Loucy (cell line): ENCODE data around the gene POU3F1.

Experiments used
- H2AFZ ChIP-seq: fragments of 200-600 bp; sonication (generic); 2 replicates; pipeline ENCODE4 v1.6.0; 2016; ENCODE audit warnings: antibody characterized with exemption, mild to moderate bottlenecking, low read length, moderate library complexity
- H3F3A ChIP-seq: fragments of 200-600 bp; 2 replicates; pipeline ENCODE4 v1.6.0; 2016; ENCODE audit warnings: antibody characterized with exemption, low read depth, mild to moderate bottlenecking
- H3K27me3 ChIP-seq: fragments of 200-600 bp; sonication (generic); 2 replicates; pipeline ENCODE4 v1.6.1; 2014; ENCODE audit warnings: low read length, mild to moderate bottlenecking; ENCODE audit not compliant: insufficient read depth, poor library complexity, severe bottlenecking
- H3K36me3 ChIP-seq: fragments of 200-600 bp; sonication (generic); 2 replicates; pipeline ENCODE4 v1.6.1; 2016; ENCODE audit warnings: low read length; ENCODE audit not compliant: insufficient read depth
- H3K4me1 ChIP-seq: fragments of 200-600 bp; sonication (generic); 2 replicates; pipeline ENCODE4 v1.5.1; 2014; ENCODE audit warnings: low read length, mild to moderate bottlenecking; ENCODE audit not compliant: insufficient read depth, poor library complexity, severe bottlenecking
- H3K4me2 ChIP-seq: fragments of 200-600 bp; sonication (generic); 2 replicates; pipeline ENCODE4 v1.6.0; 2014; ENCODE audit warnings: antibody characterized with exemption, low read length, low read depth, mild to moderate bottlenecking; ENCODE audit not compliant: poor library complexity, severe bottlenecking
- H3K4me3 ChIP-seq: fragments of 200-600 bp; sonication (generic); 2 replicates; pipeline ENCODE4 v1.5.1; 2014; ENCODE audit warnings: low read length, mild to moderate bottlenecking, mixed read lengths; ENCODE audit not compliant: poor library complexity, severe bottlenecking
- H3K79me2 ChIP-seq: fragments of 200-600 bp; sonication (generic); 2 replicates; pipeline ENCODE4 v1.6.1; 2014; ENCODE audit warnings: low read length; ENCODE audit not compliant: insufficient read depth
- H3K9ac ChIP-seq: fragments of 200-600 bp; sonication (generic); 2 replicates; pipeline ENCODE4 v1.6.0; 2014; ENCODE audit warnings: mild to moderate bottlenecking, low read depth, low read length, moderate library complexity; ENCODE audit not compliant: poor library complexity, severe bottlenecking
- H3K9me2 ChIP-seq: fragments of 200-600 bp; sonication (generic); replicated peaks from 2 replicates; pipeline ENCODE4 v1.6.1; 2016; ENCODE audit warnings: low read depth, low read length, mixed read lengths
- H3K9me3 ChIP-seq: fragments of 200-600 bp; sonication (generic); 2 replicates; pipeline ENCODE4 v1.6.1; 2014; ENCODE audit warnings: mild to moderate bottlenecking, antibody characterized with exemption, low read length, low read depth; ENCODE audit not compliant: insufficient read depth
- H4K20me1 ChIP-seq: fragments of 200-600 bp; sonication (generic); 2 replicates; pipeline ENCODE4 v1.6.0; 2014; ENCODE audit warnings: antibody characterized with exemption, low read length, mild to moderate bottlenecking; ENCODE audit not compliant: insufficient read depth, poor library complexity, severe bottlenecking
- CTCF ChIP-seq: fragments of 200-600 bp; sonication (generic); conservative IDR thresholded peaks from 2 replicates; pipeline ENCODE4 v1.5.1; 2014; ENCODE audit warnings: mild to moderate bottlenecking, antibody characterized with exemption, low read length
- EZH2phosphoT487 ChIP-seq: fragments of 200-600 bp; IDR thresholded peaks from 2 replicates; pipeline ENCODE4 v1.6.1; 2018; ENCODE audit warnings: antibody characterized with exemption, mild to moderate bottlenecking, moderate library complexity, borderline replicate concordance

Gene POU3F1

GRCh38 chr1:38061290-38061689 lies 14.7 kb upstream of the POU3F1 start:
- Histone ChIP-seq H3K27me3 (no peaks in the 10 kb centered on the region), H3K4me2 (no peak overlapping the region), H3K79me2 (no peaks in the 10 kb centered on the region), H3K36me3 (no peaks in the 10 kb centered on the region), H3K4me1 (no peaks in the 10 kb centered on the region), H3K9ac (no peak overlapping the region), H3F3A (no peaks in the 10 kb centered on the region), H4K20me1 (no peaks in the 10 kb centered on the region), H3K9me3 (no peaks in the 10 kb centered on the region), H3K9me2 (no peaks in the 10 kb centered on the region), H2AFZ (no peak overlapping the region), H3K4me3 (no peak overlapping the region)
- TF ChIP-seq EZH2phosphoT487 (no peak), CTCF (no peak)

- H3K4me3 ChIP-seq = no peak overlapping the region
- no peaks in the 10 kb centered on the region for H3K27me3 ChIP-seq
- H3K4me2 ChIP-seq = no peak overlapping the region
- no peaks in the 10 kb centered on the region for H3K36me3 ChIP-seq
- no peak overlapping the region for H2AFZ ChIP-seq
- H3K79me2 ChIP-seq = no peaks in the 10 kb centered on the region
- TF ChIP-seq CTCF (no peak), EZH2phosphoT487 (no peak)
- H3K4me1 ChIP-seq = no peaks in the 10 kb centered on the region
- no peak overlapping the region for H3K9ac ChIP-seq
- no peaks in the 10 kb centered on the region for H3F3A ChIP-seq
- H3K9me2 ChIP-seq = no peaks in the 10 kb centered on the region
- H4K20me1 ChIP-seq = no peaks in the 10 kb centered on the region
- no peaks in the 10 kb centered on the region for H3K9me3 ChIP-seq
Observed at GRCh38 chr1:38060498-38060897, 13.9 kb upstream of the POU3F1 start.

GRCh38 chr1:38059635-38060250 lies 13.2 kb upstream of the POU3F1 start:
- Histone ChIP-seq H3K9me2 (no peaks in the 10 kb centered on the region), H3K4me1 (no peaks in the 10 kb centered on the region), H4K20me1 (no peaks in the 10 kb centered on the region), H3K4me2 (no peak overlapping the region), H3F3A (no peaks in the 10 kb centered on the region), H3K9ac (no peak overlapping the region), H2AFZ (no peak overlapping the region), H3K9me3 (no peaks in the 10 kb centered on the region), H3K36me3 (no peaks in the 10 kb centered on the region), H3K27me3 (no peaks in the 10 kb centered on the region), H3K4me3 (no peak overlapping the region), H3K79me2 (no peaks in the 10 kb centered on the region)
- no peak for TF ChIP-seq EZH2phosphoT487
- TF ChIP-seq CTCF = no peak
